Type B pancreatic cell (in vitro differentiated cells): Measurements from ENCODE around the gene COL4A1. TPM values are rescaled to one million over a fixed set of nuclear protein-coding genes. Genes with fewer than 3 reads are reported as not detected.

Experiments
- DNase-seq: peaks from one replicate; pipeline ENCODE4 v3.0.0; 2021; ENCODE audit warnings: mixed read lengths; ENCODE audit not compliant: unreplicated experiment; ENCODE audit errors: extremely low spot score
- H3K27ac Mint-ChIP-seq: 2 replicates; pipeline ENCODE4 v1.8.0; 2021; ENCODE audit warnings: mild to moderate bottlenecking, mixed read lengths
- H3K27me3 Mint-ChIP-seq: 2 replicates; pipeline ENCODE4 v1.8.0; 2021; ENCODE audit warnings: mixed read lengths
- H3K36me3 Mint-ChIP-seq: 2 replicates; pipeline ENCODE4 v1.8.0; 2021; ENCODE audit warnings: mixed read lengths
- H3K4me1 Mint-ChIP-seq: one replicate; pipeline ENCODE4 v1.8.0; 2021; ENCODE audit warnings: mixed read lengths; ENCODE audit not compliant: unreplicated experiment
- H3K4me3 Mint-ChIP-seq: 2 replicates; pipeline ENCODE4 v1.8.0; 2021; ENCODE audit warnings: mild to moderate bottlenecking, mixed read lengths
- H3K9me3 Mint-ChIP-seq: 2 replicates; pipeline ENCODE4 v1.8.0; 2021; ENCODE audit warnings: mixed read lengths
- total RNA-seq: library from RNA; stranded (reverse); gene quantifications from 2 replicates; pipeline ENCODE4 v1.2.1, GENCODE V29; 2021; ENCODE audit warnings: low replicate concordance
- TF ChIP-seq, protein P1 (sequence below): fragments of 200-600 bp; sonication (generic); conservative IDR thresholded peaks from 2 replicates; pipeline ENCODE4 v1.5.0; 2021; ENCODE audit warnings: antibody characterized with exemption, mild to moderate bottlenecking

Gene COL4A1
- total RNA-seq, 1 donor from 2014 or later: 83.6 TPM

DNA sequence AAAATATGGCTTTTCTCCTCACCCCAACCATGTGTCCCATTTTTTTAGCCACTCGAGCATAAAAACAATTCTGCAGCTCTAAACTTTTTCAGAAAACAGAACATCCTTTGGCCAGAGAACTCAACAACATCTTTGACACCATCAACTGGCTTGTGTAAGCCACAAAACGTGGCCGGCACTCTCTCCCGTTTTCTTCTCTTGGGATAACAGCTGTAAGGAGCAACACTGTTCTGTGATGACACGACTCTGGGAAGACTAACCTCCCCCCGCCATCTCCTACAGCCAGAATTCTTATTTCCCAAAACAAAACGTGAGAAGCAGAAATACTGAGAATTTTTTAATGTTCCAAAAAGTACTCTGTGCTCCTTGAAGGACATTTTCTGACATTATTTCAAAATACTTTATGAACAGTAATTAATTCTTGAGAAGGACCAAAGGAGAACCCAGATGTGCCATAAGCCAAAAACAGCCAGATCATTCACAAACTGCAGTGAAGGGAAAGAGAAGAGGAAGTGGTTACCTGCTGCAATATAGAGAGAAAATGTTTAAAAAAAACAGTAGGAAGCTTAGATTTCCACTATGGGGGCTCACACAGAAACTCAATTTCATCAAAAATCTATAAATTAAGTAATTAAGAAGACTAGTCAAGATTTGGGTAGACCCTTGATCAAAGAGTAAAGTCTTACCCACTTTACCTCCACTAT lies 25.8 kb downstream of the COL4A1 start:
- Mint-ChIP-seq H3K27me3 (no peaks in the 10 kb centered on the region), H3K4me1 (no peaks in the 10 kb centered on the region), H3K9me3 (no peaks in the 10 kb centered on the region), H3K27ac (no peak overlapping the region), H3K4me3 (no peak overlapping the region), H3K36me3 (no peaks in the 10 kb centered on the region)
- TF ChIP-seq, protein P1, sequence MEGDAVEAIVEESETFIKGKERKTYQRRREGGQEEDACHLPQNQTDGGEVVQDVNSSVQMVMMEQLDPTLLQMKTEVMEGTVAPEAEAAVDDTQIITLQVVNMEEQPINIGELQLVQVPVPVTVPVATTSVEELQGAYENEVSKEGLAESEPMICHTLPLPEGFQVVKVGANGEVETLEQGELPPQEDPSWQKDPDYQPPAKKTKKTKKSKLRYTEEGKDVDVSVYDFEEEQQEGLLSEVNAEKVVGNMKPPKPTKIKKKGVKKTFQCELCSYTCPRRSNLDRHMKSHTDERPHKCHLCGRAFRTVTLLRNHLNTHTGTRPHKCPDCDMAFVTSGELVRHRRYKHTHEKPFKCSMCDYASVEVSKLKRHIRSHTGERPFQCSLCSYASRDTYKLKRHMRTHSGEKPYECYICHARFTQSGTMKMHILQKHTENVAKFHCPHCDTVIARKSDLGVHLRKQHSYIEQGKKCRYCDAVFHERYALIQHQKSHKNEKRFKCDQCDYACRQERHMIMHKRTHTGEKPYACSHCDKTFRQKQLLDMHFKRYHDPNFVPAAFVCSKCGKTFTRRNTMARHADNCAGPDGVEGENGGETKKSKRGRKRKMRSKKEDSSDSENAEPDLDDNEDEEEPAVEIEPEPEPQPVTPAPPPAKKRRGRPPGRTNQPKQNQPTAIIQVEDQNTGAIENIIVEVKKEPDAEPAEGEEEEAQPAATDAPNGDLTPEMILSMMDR: no peak
- DNase-seq: no peak

DNA sequence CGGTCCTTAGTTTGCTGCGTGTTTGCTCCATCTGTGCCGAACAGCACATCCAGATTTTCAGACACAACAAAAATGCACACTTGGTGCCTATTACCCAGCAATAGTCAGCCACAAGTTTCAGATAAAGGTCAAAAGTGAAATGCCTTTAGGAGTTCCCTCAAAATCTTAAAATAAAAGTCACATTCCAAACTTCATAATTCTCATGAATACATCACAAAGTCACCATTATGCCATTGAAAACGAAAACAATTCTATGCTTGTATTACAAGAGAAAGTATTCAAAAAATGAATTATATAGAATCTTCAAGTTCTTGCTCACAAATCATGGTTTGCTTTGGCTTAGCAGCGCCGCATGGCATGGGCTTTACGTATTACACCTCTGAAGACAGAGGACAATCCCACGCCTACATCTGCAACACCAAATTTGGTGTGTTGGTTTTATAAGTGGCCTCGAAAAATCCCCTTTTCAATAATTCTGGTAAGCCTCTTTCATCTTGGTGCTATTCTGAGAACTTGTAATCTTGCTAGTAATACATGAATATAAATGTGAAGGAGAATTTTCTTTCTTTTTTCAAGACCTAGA lies 26.6 kb downstream of the COL4A1 start:
- no peak overlapping the region for H3K27ac Mint-ChIP-seq
- TF ChIP-seq, protein P1: no peak

DNA sequence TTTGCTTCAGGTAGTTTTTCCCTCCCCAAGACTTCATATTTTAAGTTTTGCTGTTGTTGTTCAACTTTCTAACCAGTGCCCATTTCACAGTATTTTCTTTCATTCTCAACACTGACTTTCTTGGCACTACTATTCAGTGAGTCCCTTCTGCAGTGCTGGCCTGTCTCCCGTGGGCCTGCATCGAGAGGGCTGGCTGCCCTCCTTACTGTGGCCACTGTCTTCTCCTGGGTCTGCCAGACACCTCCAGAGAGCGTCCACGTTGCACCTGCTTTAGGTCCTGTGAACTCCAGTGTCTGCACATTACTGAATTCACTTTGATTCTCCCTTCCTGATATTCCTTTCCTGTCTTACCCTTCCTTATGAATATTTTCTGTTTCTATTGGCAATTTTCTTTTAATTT lies 27.3 kb downstream of the COL4A1 start:
- no peak overlapping the region for H3K27ac Mint-ChIP-seq

More for the DNA sequence above, 26.6 kb downstream of the COL4A1 start:
- no peaks in the 10 kb centered on the region for H3K27me3 Mint-ChIP-seq
- H3K4me1 Mint-ChIP-seq: no peaks in the 10 kb centered on the region
- no peaks in the 10 kb centered on the region for H3K9me3 Mint-ChIP-seq
- H3K36me3 Mint-ChIP-seq: peaks cover 5% of the 10 kb centered on the region
- H3K4me3 Mint-ChIP-seq: no peak overlapping the region
- no peak for DNase-seq

DNA sequence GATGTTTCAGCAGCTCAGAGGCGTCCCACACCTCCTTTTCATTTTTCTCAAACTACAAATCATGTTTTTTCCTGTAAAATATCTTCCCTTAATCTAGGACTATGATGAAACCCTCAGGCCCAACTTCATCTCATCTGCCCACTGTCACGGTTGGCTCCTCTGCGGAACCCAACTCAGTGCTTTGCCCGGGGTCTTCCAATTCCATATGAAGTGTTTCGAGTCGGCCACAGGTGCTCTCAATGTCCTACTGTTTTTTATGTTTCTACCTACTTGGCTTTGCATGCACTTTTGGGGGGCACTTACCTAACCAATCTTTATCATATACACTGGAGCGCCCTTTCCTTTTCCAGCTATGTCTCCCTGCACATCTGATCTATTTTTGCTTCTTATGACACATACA lies 28.1 kb downstream of the COL4A1 start:
- TF ChIP-seq, protein P1: no peak
- DNase-seq: no peak
- Mint-ChIP-seq H3K4me3 (no peak overlapping the region), H3K9me3 (no peaks in the 10 kb centered on the region), H3K27ac (no peak overlapping the region), H3K27me3 (no peaks in the 10 kb centered on the region), H3K36me3 (peaks cover 5% of the 10 kb centered on the region), H3K4me1 (no peaks in the 10 kb centered on the region)

More for the DNA sequence above, 27.3 kb downstream of the COL4A1 start:
- no peaks in the 10 kb centered on the region for H3K9me3 Mint-ChIP-seq
- DNase-seq: no peak
- TF ChIP-seq, protein P1: no peak
- H3K4me1 Mint-ChIP-seq: no peaks in the 10 kb centered on the region
- no peaks in the 10 kb centered on the region for H3K27me3 Mint-ChIP-seq
- peaks cover 5% of the 10 kb centered on the region for H3K36me3 Mint-ChIP-seq
- no peak overlapping the region for H3K4me3 Mint-ChIP-seq

DNA sequence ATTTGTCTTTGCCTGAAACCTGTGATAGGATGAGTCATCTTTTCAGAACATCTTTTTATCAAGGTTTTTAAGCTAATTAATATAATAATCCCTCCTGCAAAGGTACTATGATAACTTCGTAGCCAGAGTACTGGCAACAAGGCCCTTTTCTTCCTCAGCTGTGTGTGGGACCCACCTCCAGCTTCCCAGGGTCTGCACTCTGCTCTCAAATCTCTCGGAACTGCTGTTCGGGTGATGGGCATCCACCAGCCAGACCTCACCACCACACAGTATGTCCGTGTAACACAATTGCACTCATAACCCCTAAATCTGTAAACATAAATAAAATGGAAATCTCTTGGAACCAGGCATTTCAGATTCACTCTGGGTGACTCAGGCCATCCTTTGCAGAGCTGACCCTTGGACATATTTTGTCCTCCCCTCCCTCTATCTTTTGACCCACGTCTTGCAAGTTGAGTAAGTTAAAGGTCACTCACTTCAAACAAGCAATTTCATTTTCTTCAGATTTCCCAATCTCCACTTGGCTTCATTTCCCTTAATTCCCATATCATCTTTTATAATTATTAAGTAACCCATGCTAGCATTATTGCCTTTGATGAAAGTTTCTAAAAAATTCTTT lies 29.5 kb downstream of the COL4A1 start:
- H3K36me3 Mint-ChIP-seq: peaks cover 5% of the 10 kb centered on the region
- TF ChIP-seq, protein P1: no peak
- H3K4me3 Mint-ChIP-seq: no peak overlapping the region
- no peaks in the 10 kb centered on the region for H3K27me3 Mint-ChIP-seq
- DNase-seq: no peak
- H3K9me3 Mint-ChIP-seq: no peaks in the 10 kb centered on the region
- no peaks in the 10 kb centered on the region for H3K4me1 Mint-ChIP-seq
- H3K27ac Mint-ChIP-seq: no peak overlapping the region
